Measurements from ENCODE around the gene HEMK1. TPM values are rescaled to one million over a fixed set of nuclear protein-coding genes. Genes with fewer than 3 reads are reported as not detected.
A peak's percentile ranks its signal among the peaks of the same experiment; 100 is the strongest.

Gene HEMK1, protein sequence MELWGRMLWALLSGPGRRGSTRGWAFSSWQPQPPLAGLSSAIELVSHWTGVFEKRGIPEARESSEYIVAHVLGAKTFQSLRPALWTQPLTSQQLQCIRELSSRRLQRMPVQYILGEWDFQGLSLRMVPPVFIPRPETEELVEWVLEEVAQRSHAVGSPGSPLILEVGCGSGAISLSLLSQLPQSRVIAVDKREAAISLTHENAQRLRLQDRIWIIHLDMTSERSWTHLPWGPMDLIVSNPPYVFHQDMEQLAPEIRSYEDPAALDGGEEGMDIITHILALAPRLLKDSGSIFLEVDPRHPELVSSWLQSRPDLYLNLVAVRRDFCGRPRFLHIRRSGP
- total RNA-seq: 16.6 TPM
- polyA plus RNA-seq (ENCODE audit: insufficient read depth in 1 of 8, insufficient read length in 8 of 8, low replicate concordance in 1 of 8): 10 to 100 TPM; 12.9 to 21.5 (median 16.9) TPM
- long read RNA-seq, donor 1, full-length matches to known transcripts: 2 of 2 reads
- long read RNA-seq, donor 1, partial matches to known transcripts: 0 of 2 reads
- long read RNA-seq, donor 1, other reads (novel, unspliced or antisense): 0 of 2 reads
- long read RNA-seq, donor 2, full-length matches to known transcripts: 1 of 1 reads
- long read RNA-seq, donor 2, partial matches to known transcripts: 0 of 1 reads
- long read RNA-seq, donor 2, other reads (novel, unspliced or antisense): 0 of 1 reads
- long read RNA-seq, donor 3, full-length matches to known transcripts: 2 of 2 reads
- long read RNA-seq, donor 3, partial matches to known transcripts: 0 of 2 reads
- long read RNA-seq, donor 3, other reads (novel, unspliced or antisense): 0 of 2 reads
- long read RNA-seq, donor 4, full-length matches to known transcripts: 4 of 4 reads
- long read RNA-seq, donor 4, partial matches to known transcripts: 0 of 4 reads
- long read RNA-seq, donor 4, other reads (novel, unspliced or antisense): 0 of 4 reads
- long read RNA-seq, donor 5, full-length matches to known transcripts: 6 of 6 reads
- long read RNA-seq, donor 5, partial matches to known transcripts: 0 of 6 reads
- long read RNA-seq, donor 5, other reads (novel, unspliced or antisense): 0 of 6 reads
- long read RNA-seq, donor 6, full-length matches to known transcripts: 3 of 3 reads
- long read RNA-seq, donor 6, partial matches to known transcripts: 0 of 3 reads
- long read RNA-seq, donor 6, other reads (novel, unspliced or antisense): 0 of 3 reads
- long read RNA-seq, donor 7, full-length matches to known transcripts: 2 of 2 reads
- long read RNA-seq, donor 7, partial matches to known transcripts: 0 of 2 reads
- long read RNA-seq, donor 7, other reads (novel, unspliced or antisense): 0 of 2 reads
- long read RNA-seq, donor 8: 0 reads
- long read RNA-seq, donor 9, full-length matches to known transcripts: 1 of 1 reads
- long read RNA-seq, donor 9, partial matches to known transcripts: 0 of 1 reads
- long read RNA-seq, donor 9, other reads (novel, unspliced or antisense): 0 of 1 reads
- long read RNA-seq, donor 10, full-length matches to known transcripts: 3 of 3 reads
- long read RNA-seq, donor 10, partial matches to known transcripts: 0 of 3 reads
- long read RNA-seq, donor 10, other reads (novel, unspliced or antisense): 0 of 3 reads
- long read RNA-seq, donor 11, full-length matches to known transcripts: 5 of 5 reads
- long read RNA-seq, donor 11, partial matches to known transcripts: 0 of 5 reads
- long read RNA-seq, donor 11, other reads (novel, unspliced or antisense): 0 of 5 reads

DNA sequence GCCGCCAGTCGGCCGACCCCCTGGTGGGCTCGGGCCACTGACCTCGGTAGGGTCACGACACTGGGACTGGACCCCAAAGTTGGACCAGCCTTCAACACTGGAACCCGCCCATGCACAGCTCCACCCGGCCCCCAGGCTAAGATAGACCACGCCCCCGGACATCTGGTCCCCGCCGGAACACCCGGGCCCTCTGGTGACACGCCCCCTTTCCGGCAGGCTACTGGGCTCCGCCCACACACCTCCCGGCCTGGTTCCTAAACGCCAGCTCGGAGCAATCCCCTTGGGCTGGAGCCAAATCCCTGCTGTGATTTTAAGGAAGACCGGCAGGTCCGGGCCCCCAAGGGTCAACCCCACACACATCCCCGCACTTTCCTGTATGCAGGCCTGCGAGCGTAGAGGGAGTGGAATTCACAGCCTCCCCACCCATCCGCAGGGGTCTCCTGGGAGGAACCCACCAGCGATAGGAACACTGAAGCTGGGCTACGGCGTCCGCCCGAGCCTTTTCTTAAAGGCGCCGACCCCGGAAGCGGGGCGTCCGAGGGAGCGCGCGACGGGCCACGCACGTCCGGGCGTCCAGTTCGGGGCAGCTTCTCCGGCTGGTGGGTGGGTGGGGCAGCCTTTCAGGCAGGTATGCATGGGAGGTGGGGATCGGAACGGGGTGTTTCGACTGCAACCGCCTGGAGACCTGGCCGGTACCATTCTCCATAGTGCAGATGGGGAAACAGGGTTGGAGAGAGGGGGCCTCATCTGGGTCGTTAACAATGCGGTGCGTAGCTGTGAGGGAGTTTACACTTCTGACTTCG lies at the start of gene HEMK1:
Gene HEMK1, plus strand, starts transcription at position 576 of the 803 bp plus-strand sequence. CDS start 1,583 bp downstream, outside the sequence.
- Histone ChIP-seq H3K9me3 (replicated peaks; ENCODE audit: control insufficient read depth, low read depth, low read length) (no peaks in the 10 kb centered on the region), H3K27me3 (ENCODE audit: control insufficient read depth, insufficient read depth, low read length) (no peaks in the 10 kb centered on the region), H3K36me3 (ENCODE audit: control insufficient read depth, insufficient read depth, low read length) (peaks cover 35% of the 10 kb centered on the region), H3K27ac (ENCODE audit: low read length) (peak within 1 kb of the TSS; percentile 97), H3K4me1 (ENCODE audit: control insufficient read depth, insufficient read depth, low read length) (peaks cover 45% of the 10 kb centered on the region), H3K4me3 (ENCODE audit: low read length) (peak within 1 kb of the TSS; percentile 85)
- DNase-seq: peak; percentile 98
- WGBS (ENCODE audit: insufficient coverage): 0% methylated on average over 50 of the region's 55 CpGs

GRCh38 chr3:50520849-50521248 lies 48.5 kb upstream of the HEMK1 start:
- Histone ChIP-seq H3K36me3 (ENCODE audit: control insufficient read depth, insufficient read depth, low read length) (no peaks in the 10 kb centered on the region), H3K27ac (ENCODE audit: low read length) (no peak overlapping the region), H3K9me3 (replicated peaks; ENCODE audit: control insufficient read depth, low read depth, low read length) (no peaks in the 10 kb centered on the region), H3K27me3 (ENCODE audit: control insufficient read depth, insufficient read depth, low read length) (peaks cover 8% of the 10 kb centered on the region), H3K4me1 (ENCODE audit: control insufficient read depth, insufficient read depth, low read length) (peaks cover 25% of the 10 kb centered on the region), H3K4me3 (ENCODE audit: low read length) (no peak overlapping the region)
- DNase-seq: no peak
- 28% methylated on average over 3 of the region's 3 CpGs for WGBS (ENCODE audit: insufficient coverage)

DNA sequence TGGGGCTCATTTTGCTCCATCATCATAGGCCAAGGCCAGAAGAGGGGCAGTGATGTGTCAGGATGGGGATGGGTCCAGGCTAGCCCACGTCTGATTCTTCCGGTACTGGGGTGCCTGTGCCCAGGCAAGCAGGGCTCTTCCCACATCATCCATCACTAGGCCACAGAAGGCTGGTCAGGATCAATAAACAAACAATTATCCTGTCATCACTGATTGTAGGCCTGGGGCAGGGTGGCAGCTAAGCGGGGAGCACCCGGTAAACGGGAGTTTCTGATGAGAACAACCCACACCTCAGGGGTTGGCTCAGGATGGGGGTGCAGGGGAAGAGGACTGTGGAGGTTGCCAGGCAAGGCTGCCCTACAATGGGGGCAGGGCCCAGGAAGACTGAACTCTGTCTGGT lies 47.8 kb upstream of the HEMK1 start:
- Histone ChIP-seq H3K4me1 (ENCODE audit: control insufficient read depth, insufficient read depth, low read length) (peaks cover 17% of the 10 kb centered on the region), H3K4me3 (ENCODE audit: low read length) (no peak overlapping the region), H3K27ac (ENCODE audit: low read length) (no peak overlapping the region), H3K36me3 (ENCODE audit: control insufficient read depth, insufficient read depth, low read length) (no peaks in the 10 kb centered on the region), H3K9me3 (replicated peaks; ENCODE audit: control insufficient read depth, low read depth, low read length) (no peaks in the 10 kb centered on the region), H3K27me3 (ENCODE audit: control insufficient read depth, insufficient read depth, low read length) (peaks cover 8% of the 10 kb centered on the region)
- no peak for DNase-seq
- WGBS (ENCODE audit: insufficient coverage): 80% methylated on average over 1 of the region's 5 CpGs

DNA sequence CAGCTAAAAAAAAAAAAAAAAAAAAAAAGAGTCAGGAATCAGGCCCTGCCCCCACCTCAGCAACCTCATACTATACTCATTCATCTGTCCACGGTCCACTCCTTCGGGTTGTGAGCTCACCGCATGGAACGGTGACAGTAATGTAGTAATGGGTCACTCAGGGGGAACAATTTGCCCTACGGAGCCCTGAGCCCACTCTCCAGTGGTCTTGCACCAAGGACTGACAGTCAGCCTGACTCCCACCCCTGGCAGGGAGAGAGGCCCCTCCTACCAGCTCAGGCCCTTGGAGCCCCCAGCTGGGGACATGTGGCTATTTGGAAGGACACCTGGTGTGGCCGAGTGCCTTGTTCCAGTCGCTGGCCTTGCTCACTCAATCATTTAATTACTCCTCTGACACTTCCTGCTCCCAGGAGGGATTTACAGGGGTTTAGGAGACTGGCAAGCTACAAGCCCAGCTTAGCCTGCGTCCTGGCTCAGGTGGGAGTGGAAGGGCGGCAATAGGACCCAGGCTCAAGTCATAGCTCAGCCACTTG lies 46.0 kb upstream of the HEMK1 start:
- WGBS (ENCODE audit: insufficient coverage): 40% methylated on average over 2 of the region's 9 CpGs
- no peak overlapping the region for H3K4me3 ChIP-seq (ENCODE audit: low read length)
- no peaks in the 10 kb centered on the region for H3K36me3 ChIP-seq (ENCODE audit: control insufficient read depth, insufficient read depth, low read length)
- no peaks in the 10 kb centered on the region for H3K9me3 ChIP-seq (replicated peaks; ENCODE audit: control insufficient read depth, low read depth, low read length)
- H3K27ac ChIP-seq (ENCODE audit: low read length): no peak overlapping the region
- H3K4me1 ChIP-seq (ENCODE audit: control insufficient read depth, insufficient read depth, low read length): peaks cover 3% of the 10 kb centered on the region
- DNase-seq: no peak
- H3K27me3 ChIP-seq (ENCODE audit: control insufficient read depth, insufficient read depth, low read length): peaks cover 8% of the 10 kb centered on the region

GRCh38 chr3:50524746-50525145 lies 44.6 kb upstream of the HEMK1 start:
- DNase-seq: no peak
- no CpG with 5 or more reads among the region's 5 CpGs for WGBS (ENCODE audit: insufficient coverage)

GRCh38 chr3:50525191-50525910 lies 44.0 kb upstream of the HEMK1 start:
- H3K36me3 ChIP-seq (ENCODE audit: control insufficient read depth, insufficient read depth, low read length): no peaks in the 10 kb centered on the region
- WGBS (ENCODE audit: insufficient coverage): 36% methylated on average over 8 of the region's 9 CpGs
- H3K4me3 ChIP-seq (ENCODE audit: low read length): no peak overlapping the region
- no peaks in the 10 kb centered on the region for H3K9me3 ChIP-seq (replicated peaks; ENCODE audit: control insufficient read depth, low read depth, low read length)
- H3K27me3 ChIP-seq (ENCODE audit: control insufficient read depth, insufficient read depth, low read length): peaks cover 7% of the 10 kb centered on the region
- no peak overlapping the region for H3K27ac ChIP-seq (ENCODE audit: low read length)
- H3K4me1 ChIP-seq (ENCODE audit: control insufficient read depth, insufficient read depth, low read length): peaks cover 9% of the 10 kb centered on the region
- no peak for DNase-seq

More at GRCh38 chr3:50524746-50525145, 44.6 kb upstream of the HEMK1 start:
- Histone ChIP-seq H3K27me3 (ENCODE audit: control insufficient read depth, insufficient read depth, low read length) (peaks cover 4% of the 10 kb centered on the region), H3K9me3 (replicated peaks; ENCODE audit: control insufficient read depth, low read depth, low read length) (no peaks in the 10 kb centered on the region), H3K36me3 (ENCODE audit: control insufficient read depth, insufficient read depth, low read length) (no peaks in the 10 kb centered on the region), H3K4me3 (ENCODE audit: low read length) (no peak overlapping the region), H3K4me1 (ENCODE audit: control insufficient read depth, insufficient read depth, low read length) (peaks cover 5% of the 10 kb centered on the region), H3K27ac (ENCODE audit: low read length) (no peak overlapping the region)

- peak; percentile 61 for DNase-seq
- Histone ChIP-seq H3K27me3 (ENCODE audit: control insufficient read depth, insufficient read depth, low read length) (peaks cover 13% of the 10 kb centered on the region), H3K27ac (ENCODE audit: low read length) (no peak overlapping the region), H3K36me3 (ENCODE audit: control insufficient read depth, insufficient read depth, low read length) (no peaks in the 10 kb centered on the region), H3K4me3 (ENCODE audit: low read length) (no peak overlapping the region), H3K9me3 (replicated peaks; ENCODE audit: control insufficient read depth, low read depth, low read length) (no peaks in the 10 kb centered on the region), H3K4me1 (ENCODE audit: control insufficient read depth, insufficient read depth, low read length) (peaks cover 15% of the 10 kb centered on the region)
- 18% methylated on average over 5 of the region's 6 CpGs for WGBS (ENCODE audit: insufficient coverage)
These were observed 43.3 kb upstream of the HEMK1 start for GRCh38 chr3:50525987-50526386.

Data from muscle of leg (tissue), 16 donors.